ENCODE results near the gene NF2. TPM values are rescaled to one million over a fixed set of nuclear protein-coding genes. Genes with fewer than 3 reads are reported as not detected.
A peak's percentile ranks its signal among the peaks of the same experiment; 100 is the strongest.

Gene NF2
- total RNA-seq, 1 donor from 2014 or later: 36.2 TPM

DNA sequence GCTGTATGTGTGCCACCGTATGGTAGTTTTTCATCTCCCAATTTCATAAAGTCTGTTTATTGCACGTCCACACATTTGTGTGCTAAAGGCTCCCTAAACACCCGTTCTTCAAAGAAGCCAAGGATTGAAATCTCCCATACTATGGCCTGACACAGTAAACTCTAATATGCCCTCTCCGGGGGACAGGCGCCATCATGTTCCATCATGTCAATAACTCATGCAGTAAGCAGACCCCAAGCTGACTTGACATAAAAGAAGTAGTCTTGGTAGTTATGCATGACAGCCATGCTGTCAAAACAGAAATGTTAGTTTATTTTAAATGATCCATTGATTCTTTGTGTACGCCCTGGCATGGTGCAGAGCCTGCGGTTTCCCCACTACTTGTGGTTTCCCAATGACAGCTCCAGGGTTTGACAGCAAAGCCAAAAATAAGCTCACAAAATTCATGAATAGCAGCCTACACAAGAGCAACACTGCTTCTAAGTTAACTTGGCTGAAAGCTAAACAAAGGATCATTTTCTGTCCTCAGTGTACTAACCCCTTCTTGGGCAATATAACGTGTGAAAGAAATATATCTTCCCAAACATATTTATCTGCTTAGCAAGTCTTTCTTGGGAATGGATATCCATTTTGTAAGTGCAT, 59.9 kb downstream of the NF2 start:
- DNase-seq (ENCODE audit: low spot score): no peak

DNA sequence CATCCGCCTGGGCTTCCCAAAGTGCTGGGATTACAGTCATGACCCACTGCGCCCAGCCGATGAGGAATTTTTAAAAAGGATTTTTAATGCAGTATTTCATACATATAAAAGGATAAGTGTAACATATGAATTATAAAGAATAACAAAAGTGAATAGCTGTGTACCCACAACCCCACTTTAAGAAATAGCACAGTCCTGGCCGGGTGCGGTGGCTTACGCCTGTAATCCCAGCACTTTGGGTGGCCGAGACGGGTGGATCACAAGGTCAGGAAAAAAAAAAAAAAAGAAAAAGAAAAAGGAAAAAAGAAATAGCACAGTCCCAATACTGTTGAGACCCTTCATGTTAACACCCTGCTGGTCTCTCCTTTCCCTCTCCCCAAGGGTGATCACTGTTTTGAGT, 62.1 kb downstream of the NF2 start:
- DNase-seq (ENCODE audit: low spot score): no peak

DNA sequence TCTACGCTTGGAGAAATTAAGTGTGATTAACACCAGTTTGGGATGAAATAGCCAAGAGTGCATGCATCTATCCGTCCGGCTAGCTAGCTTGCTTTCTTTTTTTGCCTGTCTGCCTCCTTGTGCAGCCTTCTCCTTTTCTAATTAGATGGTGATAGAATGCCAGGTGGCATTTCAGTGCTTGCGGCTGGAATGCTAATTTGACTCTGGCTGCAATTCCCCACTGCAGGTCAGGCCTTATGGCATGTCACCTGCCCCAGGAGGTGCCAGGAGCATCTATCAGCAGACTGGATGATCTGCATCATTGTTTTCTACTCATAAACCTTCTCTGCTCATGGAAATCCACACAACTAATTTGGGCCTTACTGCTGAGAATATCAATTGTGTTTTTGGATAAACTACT, 65.2 kb downstream of the NF2 start:
- no peak for DNase-seq (ENCODE audit: low spot score)

DNA sequence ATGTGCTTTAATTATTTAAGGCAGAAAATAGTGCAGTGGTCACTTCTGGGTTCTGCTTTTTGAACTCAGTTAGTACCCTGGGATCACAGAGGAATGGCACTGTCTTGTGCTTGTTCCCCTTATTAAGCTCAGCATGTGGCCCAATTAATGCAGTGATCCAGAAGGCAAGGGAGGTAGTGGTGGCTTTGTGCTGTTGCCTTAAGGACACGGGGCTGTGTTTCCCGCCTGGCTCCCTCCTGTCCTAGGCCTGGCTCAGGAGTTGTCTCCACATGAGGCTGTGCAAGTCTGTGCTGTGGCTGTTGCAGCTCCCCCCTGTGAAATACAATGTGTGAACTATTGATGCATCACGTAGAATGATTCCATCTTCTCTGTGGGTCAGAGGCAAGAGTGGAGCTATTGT, 67.2 kb downstream of the NF2 start:
- DNase-seq (ENCODE audit: low spot score): no peak

DNA sequence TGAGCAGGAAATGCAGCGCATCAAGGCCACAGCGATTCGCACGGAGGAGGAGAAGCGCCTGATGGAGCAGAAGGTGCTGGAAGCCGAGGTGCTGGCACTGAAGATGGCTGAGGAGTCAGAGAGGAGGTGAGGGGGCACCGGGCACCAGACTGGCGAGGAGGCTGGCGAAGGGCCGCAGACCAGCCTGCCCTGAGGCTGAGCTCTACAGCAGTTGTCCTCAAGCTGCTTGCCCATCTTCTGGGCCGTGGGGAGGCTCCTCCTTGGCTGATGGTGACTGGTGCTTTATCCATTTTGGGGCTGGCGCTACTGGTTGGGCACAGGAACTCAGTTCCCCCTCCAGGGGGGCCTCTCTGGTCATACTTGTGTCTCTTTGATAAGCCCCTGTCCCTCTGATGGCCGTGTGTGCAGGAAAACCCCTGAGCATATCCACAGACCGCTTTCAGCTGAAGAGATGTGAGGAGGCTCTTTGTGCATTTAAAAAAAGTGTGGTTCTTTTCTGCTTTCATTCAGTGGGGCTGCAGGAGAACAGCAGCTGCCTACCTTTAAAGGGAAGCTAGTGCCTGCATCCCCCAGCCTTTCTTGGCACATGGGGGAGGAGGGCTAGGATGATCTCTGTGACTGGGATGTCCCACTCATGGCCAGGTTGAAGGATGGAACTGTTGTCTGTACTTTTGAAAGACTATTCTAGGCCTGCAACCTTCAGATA, 70.1 kb downstream of the NF2 start:
- no peak for DNase-seq (ENCODE audit: low spot score)

DNA sequence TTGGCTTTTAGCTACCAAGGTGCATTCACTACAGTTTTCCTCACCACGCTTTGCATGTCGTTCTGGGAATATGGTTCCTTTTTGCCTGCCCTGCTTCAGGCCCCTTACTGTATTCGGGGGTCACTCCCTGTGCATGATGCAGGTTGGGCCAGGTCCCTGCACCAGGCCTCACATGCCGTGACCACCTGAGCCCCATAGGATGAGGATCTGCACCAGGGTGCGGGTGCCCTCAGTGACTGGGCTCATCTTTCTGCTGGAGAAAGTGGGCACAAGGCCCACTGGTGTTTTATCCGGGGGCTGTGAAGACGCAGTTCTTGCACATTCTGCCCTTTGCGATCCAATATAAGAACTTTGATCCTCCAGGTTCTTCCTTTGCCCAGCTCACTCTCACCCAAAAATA, 70.7 kb downstream of the NF2 start:
- no peak for DNase-seq (ENCODE audit: low spot score)

DNA sequence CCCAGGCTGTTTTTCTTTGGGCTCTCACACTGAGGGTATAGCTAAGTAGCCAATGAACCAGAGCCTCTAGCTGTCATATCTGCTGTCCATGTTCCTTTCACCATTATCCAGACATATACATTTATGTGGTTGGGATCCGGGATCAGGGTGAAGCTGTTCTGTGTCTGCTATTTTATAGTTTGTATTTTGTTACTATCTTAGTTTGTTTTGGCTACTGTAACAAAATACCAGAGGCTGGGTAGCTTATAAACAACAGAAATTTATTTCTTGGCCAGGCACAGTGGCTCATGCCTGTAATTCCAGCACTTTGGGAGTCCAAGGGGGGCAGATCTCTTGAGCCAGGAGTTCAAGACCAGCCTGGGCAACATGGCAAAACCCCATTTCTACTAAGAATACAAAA, 75.9 kb downstream of the NF2 start:
- no peak for DNase-seq (ENCODE audit: low spot score)

DNA sequence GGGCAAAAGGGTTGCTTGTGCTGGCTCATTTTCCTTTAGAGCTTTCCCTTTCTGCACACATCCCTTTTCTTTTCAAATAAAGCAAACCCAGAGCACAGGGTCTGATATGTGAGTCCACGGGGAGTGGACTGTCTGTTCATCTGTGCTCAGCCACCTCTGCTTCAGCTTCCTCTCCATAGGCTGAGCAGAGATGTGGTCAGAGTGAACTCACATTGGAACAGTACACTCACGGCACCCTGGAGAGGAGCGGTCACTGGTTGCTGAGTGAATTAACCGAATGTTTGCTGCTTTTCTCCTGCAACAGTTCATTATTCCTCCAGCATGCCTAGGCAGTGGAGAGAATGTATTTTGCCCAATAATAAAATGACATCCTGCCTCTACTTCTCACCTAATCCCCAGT, 80.1 kb downstream of the NF2 start:
- no peak for DNase-seq (ENCODE audit: low spot score)

DNA sequence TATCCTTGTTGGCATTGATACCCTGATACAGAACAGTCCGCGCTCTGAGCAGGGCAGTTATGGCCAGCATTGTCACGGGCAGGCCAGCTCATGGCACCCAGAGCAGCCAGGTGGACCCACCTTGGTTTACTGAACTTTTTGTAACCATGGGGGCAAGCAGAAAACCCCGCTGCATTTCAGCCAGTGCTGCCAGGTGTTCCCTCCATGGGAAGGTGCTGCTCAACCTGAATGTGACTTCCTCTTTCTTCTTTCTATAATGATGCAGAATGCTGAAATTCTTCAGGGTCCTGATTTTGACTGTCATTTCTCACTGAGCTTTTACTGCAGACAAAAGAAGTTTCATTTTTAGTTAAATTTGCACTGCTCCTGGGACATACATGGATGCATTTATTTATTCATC, 80.8 kb downstream of the NF2 start:
- no peak for DNase-seq (ENCODE audit: low spot score)

DNA sequence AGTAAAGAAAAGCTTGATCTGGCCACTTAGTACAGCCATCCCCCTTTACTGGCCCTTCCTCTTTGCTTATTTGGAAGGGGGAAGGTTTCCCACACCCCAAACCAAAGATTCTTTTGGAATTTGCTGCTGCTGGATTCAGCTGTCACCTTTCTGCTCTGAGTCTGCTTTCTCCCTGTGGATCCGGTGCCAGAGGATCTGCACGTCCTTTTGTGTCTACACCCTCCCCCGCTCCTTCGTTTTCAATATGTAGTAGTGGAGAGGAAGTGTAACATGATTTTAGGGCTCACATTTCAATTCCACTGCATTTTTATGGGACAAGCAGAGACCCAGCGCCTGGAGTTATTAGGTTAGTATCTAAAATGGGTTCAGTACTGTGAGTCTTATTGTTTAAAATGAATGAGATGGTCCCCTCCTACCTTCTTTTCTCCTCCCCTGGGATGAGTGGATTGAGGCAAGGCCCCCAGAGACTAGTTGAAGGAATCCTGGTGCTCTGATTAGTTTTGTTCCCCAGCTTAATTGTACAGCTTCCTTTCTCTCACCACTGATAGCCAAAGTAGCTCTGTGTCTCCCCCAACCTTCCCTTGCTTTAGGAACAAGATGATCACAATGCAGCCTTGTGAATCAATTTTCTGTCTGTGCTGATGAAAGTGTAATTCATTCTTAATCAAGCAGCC, 85.9 kb downstream of the NF2 start:
- no peak for DNase-seq (ENCODE audit: low spot score)

DNA sequence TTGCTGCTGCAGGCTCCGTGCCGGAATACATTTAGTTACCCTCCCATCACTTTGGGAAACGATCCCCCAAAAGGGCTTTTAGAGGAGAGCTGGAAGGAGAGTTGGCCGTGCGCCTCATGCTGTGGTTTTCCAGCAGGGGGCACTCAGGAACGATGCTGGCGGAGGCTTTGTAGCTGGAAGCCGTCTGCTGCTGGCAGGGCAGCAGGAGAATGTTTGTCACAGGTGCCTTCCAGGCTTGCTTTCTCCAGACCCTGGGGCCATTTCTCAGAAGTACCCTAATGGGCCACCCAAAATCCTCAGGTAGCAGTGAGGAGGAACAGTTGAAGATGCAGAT, 86.4 kb downstream of the NF2 start:
- DNase-seq (ENCODE audit: low spot score): peak; percentile 49

DNA sequence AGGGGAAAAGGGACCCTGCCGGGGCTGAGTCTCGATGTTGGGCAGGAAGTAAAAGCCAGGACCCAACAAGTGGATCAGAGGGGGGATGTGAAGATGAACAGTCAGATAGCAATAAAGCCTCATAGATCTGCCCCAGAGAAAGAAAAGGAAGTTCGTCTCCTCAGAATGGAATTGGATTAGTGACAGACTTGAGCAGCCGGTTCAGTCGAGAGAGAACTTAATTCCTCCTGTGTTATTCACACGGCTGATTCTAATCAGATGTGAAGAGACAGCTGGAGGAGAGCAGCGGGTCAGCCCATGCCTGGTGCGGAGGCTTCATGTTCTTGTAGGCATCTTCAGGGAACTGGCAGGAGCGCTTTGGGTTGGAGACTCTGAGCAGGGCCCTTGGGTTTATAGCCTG, 87.0 kb downstream of the NF2 start:
- no peak for DNase-seq (ENCODE audit: low spot score)

DNA sequence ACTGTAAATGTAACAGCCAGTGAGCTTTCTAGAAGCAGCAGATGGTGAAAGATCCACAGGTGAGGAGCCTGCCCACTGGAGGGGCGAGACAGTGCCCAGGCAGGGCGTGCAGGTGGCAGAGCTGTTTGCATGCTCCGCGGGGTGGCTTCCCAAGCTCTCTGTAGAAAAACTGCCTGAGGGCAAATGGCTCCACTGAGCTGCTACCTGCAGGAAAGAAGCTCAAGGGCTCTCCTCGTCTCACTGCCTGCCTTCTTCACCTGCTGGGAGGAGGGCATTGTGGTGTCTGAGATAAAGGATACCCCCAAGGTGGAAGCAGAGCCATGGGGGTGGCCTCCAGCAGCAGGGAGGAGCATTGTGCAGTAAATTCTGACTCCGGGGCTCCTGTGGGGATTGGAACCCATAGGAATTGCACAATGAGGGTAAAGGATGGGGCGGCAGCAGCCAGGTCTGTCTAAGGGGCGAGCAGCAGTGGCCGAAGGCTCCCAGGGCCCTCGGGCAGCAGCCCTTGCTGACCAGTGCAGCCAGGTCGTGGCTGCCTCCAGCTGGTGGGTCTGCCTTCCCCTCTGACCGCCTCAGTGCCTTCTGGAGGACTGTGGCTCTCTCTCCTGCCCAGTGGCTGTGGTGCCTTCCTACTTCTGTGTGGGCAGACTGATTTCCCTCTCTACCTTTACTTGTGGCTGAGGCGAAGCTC, 88.3 kb downstream of the NF2 start:
- DNase-seq (ENCODE audit: low spot score): no peak

DNA sequence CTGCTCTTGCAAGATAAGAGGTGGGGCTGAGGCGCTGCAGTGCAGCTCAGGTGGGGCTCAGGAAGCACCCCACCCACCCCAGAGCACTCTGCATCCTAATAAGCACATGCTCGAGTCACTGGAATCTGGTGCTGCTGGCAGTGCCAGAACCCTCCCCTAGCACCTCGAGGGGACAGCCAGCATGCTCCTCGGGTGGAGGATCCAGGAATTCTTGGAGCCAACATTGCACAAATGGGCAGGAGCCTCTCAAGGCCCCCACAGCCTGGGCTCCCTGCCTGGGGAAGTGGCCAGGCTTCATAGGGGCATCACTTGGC, 88.9 kb downstream of the NF2 start:
- DNase-seq (ENCODE audit: low spot score): no peak

DNA sequence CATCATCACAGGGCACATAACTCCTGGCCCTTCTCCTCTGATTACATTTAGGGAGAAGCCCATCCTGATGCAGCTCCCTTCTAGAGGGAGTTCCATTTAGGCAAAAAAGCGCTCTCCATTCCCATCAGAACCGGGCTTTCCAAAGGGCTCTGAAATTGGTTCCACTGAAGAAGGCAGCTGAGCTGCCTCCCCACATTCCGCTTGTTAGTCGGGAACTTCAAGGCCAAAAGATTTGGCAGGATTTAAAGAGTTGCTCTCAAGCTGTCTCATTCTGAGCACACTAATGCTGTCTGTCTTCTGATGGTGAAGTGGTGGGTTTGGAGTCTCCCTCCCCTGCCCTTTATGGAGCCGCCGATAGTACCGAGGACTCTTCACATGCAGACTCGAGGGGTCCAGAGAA, 89.7 kb downstream of the NF2 start:
- DNase-seq (ENCODE audit: low spot score): no peak

DNA sequence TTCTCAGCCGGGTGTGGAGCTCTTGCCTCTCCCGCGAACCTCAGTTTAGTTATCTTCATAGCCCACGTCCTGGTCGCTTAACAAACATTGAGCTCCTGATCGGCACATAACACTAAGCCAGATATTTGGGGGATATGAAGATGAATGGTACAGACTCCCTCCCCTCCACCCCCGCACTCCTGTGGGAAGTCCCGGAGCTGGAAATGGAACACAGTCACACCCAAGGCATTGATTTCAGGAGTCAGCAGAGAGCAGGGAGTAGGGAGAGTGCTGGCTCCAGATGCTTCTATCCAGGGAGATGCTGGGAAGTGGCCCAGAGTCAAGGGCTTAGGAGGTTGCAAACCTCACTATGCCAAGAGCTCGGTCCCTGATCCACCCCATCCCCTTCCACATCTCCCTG, 90.2 kb downstream of the NF2 start:
- DNase-seq (ENCODE audit: low spot score): no peak

DNA sequence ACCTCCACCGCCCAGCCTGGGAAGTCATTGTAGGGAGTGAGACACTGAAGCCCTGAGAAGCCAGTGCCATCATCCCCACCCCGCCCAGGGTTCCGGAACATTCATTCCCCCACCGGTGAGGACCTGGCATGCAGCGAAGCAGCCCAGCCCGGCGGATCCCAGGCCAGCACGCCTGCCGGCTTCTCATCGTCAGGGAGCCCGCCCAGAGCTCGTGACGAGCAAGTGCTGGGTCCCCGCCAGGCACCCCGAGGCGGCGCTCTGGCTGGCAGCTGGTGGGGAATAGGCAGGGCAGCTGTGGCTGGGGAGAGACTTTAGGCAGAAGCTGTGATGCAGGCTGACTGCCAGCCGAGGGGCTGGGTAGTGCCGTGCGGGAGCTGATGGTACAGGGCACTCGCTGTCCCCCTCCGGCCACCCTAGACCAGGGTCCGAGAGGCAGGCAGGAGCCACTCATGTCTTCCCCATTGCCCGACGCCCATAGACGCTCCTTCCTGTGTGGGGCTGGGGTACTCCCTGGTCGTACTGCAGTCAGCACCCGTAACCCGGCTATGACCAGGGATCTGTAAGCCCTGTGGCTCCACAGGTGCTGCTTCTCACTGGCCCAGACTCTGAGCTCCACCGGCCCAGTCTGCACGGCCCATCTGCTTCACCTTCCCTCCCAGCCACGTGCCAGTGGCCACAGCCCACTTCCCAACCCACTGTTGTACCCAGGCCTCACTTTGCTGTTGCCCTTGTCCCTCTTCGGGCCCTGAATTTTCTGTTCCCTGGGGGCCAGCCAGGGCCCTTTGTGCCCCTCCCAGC, 91.9 kb downstream of the NF2 start:
- DNase-seq (ENCODE audit: low spot score): peak; percentile 19

DNA sequence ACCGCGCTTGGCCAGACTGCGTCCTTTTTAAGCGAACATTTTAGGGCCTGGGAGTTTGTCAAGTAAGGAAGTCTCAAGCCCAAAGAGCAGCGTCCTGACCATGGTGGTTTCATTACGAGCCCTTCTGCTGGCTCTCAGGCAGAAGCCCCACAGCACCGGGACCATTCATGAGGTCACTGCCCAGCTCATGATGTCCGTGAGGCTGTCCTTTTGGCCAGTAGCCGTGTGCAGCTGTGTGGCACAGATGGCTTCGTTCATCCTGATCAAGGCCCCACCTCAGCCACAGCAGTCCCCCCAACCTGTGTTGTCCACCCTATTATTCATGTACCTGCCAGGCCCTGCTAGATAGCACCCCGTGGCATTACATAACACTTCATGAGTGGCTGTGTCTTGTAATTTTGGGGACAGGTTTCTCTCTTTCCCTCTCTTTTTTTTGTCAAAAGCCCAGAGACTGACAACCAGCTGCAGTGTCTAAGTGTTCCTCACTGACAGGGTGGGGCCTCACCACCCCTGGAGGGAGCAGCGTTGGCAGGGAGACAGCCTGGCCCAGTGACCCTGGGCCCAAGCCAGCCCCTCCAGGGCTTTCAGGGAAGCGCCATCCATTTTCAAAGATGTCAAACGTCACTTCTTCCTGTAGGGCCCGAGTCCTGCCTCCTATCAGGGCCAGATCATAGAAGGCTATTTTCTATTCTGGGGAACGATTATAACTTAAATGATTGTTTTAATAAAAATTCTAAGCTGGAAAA, 94.6 kb downstream of the NF2 start:
- DNase-seq (ENCODE audit: low spot score): no peak

DNA sequence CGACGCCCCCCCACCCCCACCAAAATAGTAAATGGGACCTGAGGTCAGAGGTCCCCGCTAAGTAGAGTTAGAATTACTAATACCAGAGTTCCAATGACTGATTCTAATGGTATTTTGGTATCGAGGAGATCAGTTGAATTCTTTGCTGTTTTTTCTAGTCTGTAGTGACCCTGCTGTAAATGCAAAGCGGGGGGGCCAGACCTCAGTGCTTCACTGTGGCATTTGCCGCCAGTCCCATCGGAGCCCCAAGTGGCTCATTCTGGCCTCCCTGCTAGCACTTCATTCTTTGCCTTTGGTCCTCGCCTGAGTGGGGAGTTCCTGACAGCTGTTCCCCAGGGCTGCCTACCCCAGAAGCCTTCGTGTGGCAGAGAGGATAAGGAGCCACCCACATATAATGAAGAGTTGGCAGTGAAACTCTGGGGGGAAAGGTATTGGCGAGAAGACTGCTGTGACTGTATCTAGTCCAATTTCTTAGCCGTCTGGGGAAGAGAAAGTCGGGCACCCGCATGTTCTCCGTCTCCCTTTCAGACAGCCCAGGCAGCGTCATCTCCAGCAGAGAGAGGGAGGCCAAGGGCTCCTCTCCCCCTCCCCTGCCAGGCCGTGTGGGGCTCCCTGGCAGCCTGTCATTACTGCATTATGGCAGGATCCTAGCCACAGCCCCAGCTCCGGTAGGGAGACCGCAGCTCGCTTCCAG, 96.9 kb downstream of the NF2 start:
- no peak for DNase-seq (ENCODE audit: low spot score)

DNA sequence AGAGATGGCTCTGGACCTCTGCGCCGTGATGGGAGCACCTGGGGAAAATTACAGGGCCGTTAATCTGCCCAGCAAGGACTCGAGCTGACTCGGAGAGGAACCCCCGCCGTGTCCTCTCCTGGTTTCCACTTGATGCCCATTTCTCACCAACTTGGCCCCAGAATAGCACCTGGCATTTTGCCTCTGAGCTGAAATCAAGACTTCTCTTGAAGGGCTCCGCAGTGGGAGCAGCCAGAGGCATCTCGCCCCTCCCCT, 97.4 kb downstream of the NF2 start:
- no peak for DNase-seq (ENCODE audit: low spot score)
